ENCODE results near the gene CAPSL. TPM values are rescaled to one million over a fixed set of nuclear protein-coding genes. Genes with fewer than 3 reads are reported as not detected.

The CAPSL gene
- total and polyA plus RNA-seq, 2 of the 8 experiments (the other 6 are each of a cell fraction or from before 2014, with no cell fraction given) = not detected

DNA sequence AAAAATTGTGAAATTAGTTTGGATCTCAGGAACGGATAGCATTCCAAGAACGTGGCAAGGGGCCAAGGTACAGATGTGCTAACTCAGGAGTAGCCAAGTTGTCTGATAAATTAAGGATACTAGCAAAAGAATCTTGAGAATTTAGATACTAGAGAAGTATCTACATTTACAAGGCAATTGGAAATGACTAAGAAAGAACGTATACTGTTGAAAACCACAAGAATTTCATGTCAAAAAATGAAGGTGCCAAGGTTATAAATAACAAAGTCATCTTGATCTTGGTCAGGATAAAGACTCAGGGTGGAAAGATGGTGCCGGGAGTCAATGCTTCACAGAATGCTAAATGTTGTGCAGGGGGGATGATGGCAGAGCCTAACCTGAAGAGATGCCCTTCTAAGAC, 19.2 kb downstream of the CAPSL start (continued):
- TF ChIP-seq, protein P1, sequence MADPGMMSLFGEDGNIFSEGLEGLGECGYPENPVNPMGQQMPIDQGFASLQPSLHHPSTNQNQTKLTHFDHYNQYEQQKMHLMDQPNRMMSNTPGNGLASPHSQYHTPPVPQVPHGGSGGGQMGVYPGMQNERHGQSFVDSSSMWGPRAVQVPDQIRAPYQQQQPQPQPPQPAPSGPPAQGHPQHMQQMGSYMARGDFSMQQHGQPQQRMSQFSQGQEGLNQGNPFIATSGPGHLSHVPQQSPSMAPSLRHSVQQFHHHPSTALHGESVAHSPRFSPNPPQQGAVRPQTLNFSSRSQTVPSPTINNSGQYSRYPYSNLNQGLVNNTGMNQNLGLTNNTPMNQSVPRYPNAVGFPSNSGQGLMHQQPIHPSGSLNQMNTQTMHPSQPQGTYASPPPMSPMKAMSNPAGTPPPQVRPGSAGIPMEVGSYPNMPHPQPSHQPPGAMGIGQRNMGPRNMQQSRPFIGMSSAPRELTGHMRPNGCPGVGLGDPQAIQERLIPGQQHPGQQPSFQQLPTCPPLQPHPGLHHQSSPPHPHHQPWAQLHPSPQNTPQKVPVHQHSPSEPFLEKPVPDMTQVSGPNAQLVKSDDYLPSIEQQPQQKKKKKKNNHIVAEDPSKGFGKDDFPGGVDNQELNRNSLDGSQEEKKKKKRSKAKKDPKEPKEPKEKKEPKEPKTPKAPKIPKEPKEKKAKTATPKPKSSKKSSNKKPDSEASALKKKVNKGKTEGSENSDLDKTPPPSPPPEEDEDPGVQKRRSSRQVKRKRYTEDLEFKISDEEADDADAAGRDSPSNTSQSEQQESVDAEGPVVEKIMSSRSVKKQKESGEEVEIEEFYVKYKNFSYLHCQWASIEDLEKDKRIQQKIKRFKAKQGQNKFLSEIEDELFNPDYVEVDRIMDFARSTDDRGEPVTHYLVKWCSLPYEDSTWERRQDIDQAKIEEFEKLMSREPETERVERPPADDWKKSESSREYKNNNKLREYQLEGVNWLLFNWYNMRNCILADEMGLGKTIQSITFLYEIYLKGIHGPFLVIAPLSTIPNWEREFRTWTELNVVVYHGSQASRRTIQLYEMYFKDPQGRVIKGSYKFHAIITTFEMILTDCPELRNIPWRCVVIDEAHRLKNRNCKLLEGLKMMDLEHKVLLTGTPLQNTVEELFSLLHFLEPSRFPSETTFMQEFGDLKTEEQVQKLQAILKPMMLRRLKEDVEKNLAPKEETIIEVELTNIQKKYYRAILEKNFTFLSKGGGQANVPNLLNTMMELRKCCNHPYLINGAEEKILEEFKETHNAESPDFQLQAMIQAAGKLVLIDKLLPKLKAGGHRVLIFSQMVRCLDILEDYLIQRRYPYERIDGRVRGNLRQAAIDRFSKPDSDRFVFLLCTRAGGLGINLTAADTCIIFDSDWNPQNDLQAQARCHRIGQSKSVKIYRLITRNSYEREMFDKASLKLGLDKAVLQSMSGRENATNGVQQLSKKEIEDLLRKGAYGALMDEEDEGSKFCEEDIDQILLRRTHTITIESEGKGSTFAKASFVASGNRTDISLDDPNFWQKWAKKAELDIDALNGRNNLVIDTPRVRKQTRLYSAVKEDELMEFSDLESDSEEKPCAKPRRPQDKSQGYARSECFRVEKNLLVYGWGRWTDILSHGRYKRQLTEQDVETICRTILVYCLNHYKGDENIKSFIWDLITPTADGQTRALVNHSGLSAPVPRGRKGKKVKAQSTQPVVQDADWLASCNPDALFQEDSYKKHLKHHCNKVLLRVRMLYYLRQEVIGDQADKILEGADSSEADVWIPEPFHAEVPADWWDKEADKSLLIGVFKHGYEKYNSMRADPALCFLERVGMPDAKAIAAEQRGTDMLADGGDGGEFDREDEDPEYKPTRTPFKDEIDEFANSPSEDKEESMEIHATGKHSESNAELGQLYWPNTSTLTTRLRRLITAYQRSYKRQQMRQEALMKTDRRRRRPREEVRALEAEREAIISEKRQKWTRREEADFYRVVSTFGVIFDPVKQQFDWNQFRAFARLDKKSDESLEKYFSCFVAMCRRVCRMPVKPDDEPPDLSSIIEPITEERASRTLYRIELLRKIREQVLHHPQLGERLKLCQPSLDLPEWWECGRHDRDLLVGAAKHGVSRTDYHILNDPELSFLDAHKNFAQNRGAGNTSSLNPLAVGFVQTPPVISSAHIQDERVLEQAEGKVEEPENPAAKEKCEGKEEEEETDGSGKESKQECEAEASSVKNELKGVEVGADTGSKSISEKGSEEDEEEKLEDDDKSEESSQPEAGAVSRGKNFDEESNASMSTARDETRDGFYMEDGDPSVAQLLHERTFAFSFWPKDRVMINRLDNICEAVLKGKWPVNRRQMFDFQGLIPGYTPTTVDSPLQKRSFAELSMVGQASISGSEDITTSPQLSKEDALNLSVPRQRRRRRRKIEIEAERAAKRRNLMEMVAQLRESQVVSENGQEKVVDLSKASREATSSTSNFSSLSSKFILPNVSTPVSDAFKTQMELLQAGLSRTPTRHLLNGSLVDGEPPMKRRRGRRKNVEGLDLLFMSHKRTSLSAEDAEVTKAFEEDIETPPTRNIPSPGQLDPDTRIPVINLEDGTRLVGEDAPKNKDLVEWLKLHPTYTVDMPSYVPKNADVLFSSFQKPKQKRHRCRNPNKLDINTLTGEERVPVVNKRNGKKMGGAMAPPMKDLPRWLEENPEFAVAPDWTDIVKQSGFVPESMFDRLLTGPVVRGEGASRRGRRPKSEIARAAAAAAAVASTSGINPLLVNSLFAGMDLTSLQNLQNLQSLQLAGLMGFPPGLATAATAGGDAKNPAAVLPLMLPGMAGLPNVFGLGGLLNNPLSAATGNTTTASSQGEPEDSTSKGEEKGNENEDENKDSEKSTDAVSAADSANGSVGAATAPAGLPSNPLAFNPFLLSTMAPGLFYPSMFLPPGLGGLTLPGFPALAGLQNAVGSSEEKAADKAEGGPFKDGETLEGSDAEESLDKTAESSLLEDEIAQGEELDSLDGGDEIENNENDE (IDR thresholded peaks at IDR 0.05; ENCODE audit: insufficient replicate concordance, low read length) = no peak
- TF ChIP-seq EZH2 (IDR thresholded peaks at IDR 0.05; ENCODE audit: low read depth, low read length, severe bottlenecking) (no peak), EGR1 (IDR thresholded peaks at IDR 0.05; ENCODE audit: borderline replicate concordance, low read depth, low read length) (no peak), POU5F1 (IDR thresholded peaks at IDR 0.05; ENCODE audit: low read depth, low read length) (no peak), SIX5 (IDR thresholded peaks at IDR 0.05; ENCODE audit: low read depth, low read length) (no peak), KDM4A (IDR thresholded peaks at IDR 0.05; ENCODE audit: low read depth, low read length, severe bottlenecking) (no peak), KDM5A (IDR thresholded peaks at IDR 0.05; ENCODE audit: low read length) (no peak), CEBPB (IDR thresholded peaks at IDR 0.05; ENCODE audit: low read depth, low read length) (no peak), ZNF274 (IDR thresholded peaks at IDR 0.05; ENCODE audit: borderline replicate concordance, extremely low read depth, low read length) (no peak), YY1 (IDR thresholded peaks at IDR 0.05; ENCODE audit: low read depth, low read length) (no peak), HDAC6 (IDR thresholded peaks at IDR 0.05; ENCODE audit: low read depth, low read length) (no peak), CBX5 (IDR thresholded peaks at IDR 0.05; ENCODE audit: low read depth, low read length) (no peak), TEAD4 (IDR thresholded peaks at IDR 0.05; ENCODE audit: low read depth, low read length) (no peak)
